Measurements from ENCODE around the gene TPO.
"Not testable (repeated sequence)": the region's sequence is repeated elsewhere in the genome, so short reads cannot be mapped to it uniquely, and the experiment has no call there.

The TPO gene

DNA sequence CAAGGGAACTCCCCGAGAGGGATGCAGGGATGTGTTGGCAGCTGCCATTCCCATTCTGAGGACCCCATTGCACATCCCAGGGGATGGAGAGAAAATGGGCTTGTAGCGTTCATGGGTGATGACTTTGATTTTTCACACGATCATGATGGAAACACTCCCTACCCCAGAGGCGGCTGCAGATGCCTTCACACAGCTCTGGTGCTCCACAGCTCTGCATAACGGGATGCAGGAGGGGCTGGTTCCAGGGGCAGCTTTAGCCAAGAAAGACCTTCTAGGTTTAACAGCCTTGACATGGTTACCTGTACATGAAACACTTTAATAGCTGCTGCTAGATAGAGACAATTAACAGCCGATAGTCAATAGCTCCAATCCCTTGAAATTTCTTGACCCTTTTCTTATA, 88.7 kb downstream of the TPO start:
- DNase-seq (ENCODE audit: low read depth in 2 of 2), result no peak

DNA sequence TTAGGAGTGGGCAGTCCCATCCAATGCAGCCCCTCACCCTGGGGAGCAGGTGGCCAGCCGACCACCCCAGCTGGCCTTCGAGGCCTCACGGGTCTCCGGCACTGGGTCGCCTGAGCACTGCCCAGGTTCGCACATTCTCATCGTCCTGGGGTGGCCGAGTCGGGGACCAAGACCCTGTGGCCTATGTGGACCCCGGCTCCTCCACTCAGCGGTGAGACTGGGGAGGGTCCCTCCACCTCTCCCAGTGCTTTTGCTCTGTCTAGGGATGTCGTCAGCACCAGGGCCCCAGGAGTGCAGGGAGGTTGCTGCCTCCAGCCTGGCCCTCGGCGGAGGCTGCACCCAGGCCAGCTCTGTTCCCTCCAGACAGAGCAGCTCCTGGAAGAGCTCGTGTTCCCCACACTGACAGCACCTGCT, 89.6 kb downstream of the TPO start:
- no peak for DNase-seq (ENCODE audit: low read depth in 2 of 2)

DNA sequence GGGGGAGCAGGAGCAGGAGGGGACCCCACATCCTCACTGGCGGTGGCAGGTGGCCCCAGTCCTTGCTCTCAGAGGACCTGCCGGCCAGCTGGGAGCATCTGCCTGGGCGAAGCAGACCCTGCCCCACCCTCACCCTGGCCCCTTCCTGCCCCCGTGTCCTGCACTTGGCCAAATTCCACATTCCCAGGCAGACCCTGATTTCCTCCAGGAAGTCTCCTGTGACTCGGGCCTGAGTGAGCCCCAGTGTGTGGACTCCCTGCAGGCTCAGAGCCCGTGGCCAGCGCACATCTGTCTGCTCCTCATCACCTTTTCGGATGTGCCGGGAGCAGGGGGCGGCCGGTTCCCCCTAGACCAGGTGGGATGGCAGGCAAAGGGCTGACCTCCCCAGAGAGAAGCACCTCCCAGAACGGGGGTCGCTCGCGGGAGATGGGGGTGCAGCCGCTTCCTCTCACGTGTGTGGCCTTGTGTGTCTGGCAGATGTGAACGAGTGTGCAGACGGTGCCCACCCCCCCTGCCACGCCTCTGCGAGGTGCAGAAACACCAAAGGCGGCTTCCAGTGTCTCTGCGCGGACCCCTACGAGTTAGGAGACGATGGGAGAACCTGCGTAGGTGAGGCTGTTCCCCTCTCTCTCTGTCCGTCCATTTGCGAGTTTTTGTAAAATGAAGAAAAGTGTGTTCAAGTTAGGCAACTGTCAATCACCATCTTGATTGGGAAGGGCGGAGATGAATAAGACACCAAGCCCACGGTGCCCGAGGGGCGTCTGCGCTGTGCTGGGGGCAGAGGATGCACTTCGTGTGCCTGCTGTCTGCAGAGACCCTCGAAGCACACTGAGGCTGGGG, 90.4 kb downstream of the TPO start:
- DNase-seq (ENCODE audit: low read depth in 2 of 2), result no peak

DNA sequence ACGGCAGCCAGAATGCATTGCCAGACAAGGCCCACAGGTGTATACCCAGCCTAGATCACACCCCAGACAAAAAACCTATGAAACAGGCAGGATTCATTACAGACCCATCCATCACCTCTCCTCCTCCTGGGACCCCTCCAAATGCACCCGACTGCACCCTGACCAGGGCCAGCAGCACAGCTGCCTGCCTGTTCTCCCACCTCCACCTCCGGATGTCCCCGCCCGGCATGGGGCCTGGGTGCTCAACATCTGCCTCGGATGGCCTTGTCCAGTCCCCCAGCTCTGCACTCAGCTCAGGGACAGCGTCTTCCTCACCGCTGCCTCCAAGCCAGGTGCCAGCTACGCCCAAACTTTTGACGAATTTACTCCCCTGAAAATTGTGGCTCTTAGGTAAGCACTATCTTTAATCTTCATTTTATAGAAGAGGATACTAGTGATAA, 91.1 kb downstream of the TPO start:
- no peak for DNase-seq (ENCODE audit: low read depth in 2 of 2)

DNA sequence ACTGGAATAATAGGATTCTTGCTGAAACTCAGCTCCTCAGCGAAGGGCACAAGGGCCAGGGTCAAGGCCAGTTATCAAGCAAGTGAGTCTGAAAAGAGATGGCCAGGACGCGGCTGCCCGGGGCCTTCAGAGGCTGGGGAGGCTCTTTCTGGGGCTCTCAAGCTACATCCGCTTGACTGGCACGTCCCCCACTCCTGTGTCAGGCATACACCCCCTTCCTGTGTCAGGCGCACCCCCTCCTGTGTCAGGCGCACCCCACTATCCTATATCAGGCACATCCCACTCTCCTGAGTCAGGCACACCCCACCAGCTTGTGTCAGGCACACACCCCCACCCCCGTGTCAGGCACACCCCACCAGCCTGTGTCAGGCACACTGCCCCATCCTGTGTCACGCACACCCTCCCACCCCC, 91.8 kb downstream of the TPO start:
- no peak for DNase-seq (ENCODE audit: low read depth in 2 of 2)

DNA sequence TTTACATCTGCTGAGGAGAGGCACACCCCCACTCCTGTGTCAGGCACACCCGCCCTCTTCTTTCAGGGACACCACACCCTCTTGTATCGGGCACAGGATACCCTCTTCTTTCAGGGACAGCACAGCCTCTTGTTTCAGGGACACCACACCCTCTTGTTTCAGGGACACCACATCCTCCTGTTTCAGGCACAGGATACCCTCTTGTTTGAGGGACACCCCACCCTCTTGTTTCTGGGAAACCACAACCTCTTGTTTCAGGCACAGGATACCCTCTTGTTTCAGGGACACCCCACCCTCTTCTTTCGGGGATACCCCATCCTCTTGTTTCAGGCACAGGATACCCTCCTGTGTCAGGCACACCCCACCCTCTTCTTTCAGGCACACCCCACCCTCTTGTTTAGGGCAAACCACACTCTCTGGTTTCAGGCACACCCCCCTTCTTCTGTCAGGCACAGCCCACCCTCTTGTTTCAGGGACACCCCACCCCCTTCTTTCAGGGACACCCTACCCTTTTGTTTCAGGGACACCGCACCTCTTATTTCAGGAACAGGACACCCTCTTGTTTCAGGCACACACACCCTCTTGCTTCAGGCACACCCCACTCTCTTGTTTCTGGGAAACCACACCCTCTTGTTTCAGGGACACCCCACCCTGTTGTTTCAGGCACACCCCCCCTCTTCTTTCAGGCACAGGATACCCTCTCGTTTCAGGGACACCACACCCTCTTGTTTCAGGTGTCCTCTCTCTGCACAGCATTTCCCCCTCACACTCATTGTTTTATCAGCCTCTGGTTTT, 96.2 kb downstream of the TPO start:
- no peak for DNase-seq (ENCODE audit: low read depth in 2 of 2)

DNA sequence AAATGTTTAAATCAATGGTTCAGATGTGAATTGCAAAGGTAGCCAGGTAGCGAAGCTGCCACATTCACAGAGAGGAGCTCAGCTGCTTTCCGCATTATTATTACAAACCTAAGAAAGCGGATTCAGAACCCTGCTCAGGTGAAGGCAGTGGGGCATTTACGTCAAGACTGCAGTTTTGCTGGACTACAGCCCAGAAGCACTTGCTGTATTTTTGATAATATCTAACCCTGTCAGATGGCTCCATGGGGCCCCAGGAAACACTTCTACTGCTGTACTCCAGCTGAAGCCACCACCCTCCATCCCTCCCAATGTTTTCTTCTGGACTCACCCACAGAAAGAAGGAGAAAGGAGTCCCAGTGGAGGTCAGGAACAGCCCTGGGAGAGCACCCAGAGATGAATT, 96.9 kb downstream of the TPO start:
- no peak for DNase-seq (ENCODE audit: low read depth in 2 of 2)

DNA sequence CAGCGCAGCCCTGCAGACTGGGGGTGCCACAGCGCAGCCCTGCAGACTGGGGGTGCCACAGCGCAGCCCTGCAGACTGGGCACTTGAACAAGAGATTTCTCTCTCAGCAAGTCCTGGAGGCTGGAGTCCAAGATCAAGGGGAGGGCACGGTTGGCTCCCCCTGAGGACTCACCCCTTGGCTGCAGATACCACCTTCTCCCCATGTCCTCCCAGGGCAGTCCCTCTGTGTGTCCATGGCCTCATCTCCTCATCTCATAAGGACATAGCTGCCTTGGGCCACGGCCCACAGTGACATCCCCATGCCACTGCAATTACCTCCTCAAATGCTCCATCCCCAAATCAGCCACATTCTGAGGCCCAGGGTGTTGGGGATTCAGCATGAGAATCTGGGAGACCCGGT, 98.2 kb downstream of the TPO start:
- DNase-seq (ENCODE audit: low read depth in 2 of 2), result no peak

DNA sequence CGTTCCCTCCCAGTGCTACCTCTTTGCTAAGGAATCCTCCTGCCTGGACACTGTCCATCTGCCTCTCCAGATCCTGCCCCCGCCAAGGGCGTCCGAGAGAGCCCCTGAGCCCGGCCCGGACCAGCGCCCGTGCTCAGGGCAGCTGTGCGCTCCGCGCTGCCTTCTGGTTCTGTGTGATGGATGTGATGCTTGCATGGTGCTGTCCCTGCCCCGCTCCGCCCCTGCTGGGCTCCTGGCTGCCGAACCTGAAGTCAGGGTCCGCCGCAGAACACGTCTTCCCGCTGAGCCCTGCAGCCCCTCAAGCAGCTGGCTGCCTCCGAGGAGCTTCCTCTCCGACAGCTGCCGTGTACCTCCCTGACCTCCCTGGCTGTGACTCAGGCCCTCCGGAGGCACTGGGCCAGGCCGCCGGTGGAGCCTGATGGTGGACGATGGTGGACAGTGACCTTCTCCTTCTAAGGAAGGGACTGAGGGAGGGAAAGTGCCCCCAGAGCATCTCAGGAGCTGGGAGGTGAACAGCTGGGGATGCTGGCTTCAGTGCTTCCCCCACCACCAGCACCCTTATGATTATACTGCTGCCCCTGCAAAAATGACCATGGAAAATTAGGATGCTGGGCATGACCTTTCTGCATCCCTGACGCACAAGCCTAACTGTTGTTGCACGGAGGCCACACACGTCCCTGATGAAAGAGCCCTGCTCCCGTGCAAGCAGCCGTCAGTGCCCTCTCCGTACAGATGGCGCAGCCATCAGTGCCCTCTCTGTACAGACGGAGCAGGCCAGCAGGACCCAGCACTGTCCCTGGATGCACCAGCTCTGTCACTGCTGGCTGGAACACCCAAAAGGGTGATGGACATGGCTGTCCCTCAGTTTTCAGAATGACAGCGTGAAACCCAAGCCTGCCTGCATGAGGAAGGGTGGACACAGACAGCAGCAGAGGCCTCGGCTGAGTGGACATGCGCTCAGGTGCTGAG, 99.3 kb downstream of the TPO start:
- DNase-seq (ENCODE audit: low read depth in 2 of 2), result no peak

DNA sequence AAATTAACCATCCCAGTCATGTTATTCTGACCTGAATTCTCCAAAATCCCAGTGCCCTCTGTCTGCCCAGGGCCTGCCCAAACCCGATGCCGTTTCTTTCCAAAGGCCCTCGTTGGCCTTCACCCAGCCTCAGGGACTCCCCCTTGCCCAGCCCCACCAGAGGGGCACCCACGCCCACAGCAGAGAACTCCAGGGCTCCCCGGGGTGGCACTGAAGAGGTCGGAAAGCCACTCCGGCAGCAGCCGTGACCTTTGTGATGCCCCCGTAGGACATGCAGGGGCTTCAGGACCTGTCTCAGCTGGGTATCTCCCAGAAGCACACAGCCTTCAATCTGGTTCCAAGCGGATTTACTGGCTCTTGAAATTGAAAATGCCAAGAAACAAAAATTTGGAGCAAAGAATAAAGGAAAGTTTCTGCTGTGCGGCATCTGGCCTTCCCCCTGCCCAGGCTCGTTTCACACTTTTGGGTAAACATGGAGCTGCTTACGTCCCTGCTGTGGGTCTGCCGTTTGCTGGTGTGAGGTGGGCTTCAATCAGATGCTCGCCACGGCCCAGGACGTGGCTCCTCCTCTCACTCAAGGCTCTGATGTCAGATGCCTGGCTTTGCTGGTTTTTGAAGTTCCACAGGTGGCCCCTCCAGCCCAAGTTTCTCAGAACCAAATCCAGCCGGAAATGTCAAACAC, 101.3 kb downstream of the TPO start:
- DNase-seq (ENCODE audit: low read depth in 2 of 2), result no peak

DNA sequence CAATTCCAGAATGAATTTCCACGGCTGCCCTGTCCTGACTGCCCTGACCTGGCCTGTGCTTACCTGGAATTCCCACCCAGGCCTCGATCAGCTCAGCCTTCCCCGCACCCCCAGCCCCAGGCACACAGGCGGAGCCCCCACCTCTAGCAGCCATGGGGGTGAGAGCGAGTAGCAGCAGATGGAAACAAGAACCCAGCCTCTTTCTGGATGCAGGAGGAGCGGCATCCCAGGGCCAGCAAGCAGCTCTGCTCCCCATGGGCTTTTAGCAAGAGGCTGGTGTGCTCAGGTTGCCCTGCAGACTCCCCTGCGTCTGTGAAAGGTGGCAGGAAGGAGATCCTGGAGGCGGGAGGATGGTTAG, 101.8 kb downstream of the TPO start:
- no peak for DNase-seq (ENCODE audit: low read depth in 2 of 2)

DNA sequence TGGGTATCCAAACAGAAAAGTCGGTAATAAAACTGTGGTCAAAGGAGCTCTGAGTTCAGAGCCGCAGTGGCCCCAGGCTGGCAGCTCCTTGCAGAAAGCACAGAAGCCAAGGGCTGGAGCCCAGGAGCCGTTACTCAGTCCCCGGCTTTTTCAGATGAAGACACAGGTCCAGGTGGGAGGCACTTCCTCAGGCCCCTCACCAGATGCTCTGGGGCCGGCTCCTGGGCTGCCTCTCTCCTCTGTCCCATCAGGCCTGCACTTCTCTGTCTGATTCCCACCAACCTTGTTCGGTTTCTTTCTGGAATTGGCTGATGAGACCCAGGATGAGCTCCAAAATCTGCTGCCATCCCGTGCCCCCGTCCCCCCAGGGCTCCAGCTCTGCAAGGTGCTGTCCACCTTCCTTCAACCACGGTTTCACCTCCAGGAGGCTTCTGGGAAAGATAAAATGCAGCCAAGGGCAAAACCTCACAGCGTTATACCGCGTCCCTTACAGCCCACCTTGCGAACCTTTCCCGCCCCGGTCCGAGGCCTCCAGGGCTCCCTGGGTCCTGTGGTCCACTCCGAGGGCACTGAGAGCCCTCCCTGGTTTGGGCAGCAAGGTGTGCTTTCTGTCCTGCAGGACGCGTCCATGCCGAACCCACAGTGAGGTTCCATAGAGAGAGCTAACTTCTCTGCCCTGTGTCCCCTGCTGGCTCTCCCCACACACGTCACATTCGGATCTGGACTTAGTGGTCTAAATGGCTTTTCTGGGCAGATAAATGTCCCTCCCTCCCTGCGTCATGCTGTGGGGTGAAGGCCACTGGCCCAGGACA, 102.9 kb downstream of the TPO start:
- DNase-seq (ENCODE audit: low read depth in 2 of 2), result no peak

DNA sequence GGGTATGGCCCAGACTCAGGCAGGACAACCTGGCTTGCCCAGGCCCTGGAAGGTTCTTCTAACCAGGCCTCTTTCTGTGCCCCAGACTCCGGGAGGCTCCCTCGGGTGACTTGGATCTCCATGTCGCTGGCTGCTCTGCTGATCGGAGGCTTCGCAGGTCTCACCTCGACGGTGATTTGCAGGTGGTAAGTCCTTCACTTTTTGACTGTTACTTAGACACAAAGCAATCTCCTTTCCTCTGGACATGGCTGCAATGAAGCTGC, 103.5 kb downstream of the TPO start:
- DNase-seq (ENCODE audit: low read depth in 2 of 2), result no peak

DNA sequence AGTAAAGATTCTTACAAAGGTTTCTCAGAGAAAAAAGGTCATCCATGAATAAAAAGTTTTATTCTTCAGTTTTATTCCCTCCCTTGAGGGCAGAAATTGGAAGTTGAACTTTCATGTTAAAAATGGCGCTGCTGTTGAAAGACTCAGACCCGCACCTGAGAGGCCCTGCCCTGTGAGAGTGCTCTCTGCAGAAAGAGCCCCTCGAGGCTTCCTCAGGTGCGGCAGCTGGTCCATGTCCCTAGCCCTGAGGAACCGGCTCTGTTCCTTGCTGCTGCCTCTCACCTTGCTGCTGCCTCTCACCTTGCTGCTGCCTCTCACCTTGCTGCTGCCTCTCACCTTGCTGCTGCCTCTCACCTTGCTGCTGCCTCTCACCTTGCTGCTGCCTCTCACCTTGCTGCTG, 104.0 kb downstream of the TPO start:
- DNase-seq (ENCODE audit: low read depth in 2 of 2), result not testable (repeated sequence)

DNA sequence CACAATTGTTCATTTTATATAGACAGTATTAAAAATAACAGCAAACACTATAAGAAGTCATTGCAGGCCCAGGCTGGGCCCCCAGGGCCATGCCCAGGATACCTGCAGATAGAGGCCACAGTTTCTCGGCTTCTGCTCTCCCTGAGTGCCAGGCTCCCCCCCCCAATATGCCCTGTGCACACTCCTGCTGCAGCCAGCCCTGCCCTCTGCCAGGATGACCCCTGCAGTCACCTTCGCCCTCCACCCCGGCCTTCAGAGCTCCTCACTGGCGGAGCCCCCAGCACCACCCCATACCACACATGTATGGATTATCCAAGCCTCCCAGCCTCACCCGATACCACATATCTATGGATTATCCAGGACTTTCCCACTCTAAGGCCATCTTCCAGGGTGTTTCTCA, 104.5 kb downstream of the TPO start:
- no peak for DNase-seq (ENCODE audit: low read depth in 2 of 2)

DNA sequence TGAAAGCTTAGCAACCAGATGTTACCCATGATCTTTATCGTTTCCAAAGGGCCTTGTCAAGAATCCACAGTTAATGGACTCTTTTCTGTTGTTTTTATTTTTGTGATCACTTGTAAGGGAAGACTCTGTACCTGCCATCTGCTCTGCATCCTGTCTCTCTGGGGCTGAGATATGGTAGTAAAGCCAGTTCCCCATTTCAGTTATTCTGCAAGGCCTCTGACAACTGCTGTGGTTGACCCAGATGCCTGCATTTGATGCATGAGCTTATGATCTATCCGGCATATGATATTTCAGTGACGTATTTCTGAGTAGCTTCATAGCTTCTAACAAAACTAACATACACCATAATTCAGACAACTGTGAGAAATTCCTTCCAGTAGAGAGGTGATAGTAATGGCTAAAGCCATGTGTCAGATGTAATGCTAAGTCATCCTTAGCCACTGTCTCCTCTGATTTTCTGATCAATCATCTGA, 105.1 kb downstream of the TPO start:
- no peak for DNase-seq (ENCODE audit: low read depth in 2 of 2)

DNA sequence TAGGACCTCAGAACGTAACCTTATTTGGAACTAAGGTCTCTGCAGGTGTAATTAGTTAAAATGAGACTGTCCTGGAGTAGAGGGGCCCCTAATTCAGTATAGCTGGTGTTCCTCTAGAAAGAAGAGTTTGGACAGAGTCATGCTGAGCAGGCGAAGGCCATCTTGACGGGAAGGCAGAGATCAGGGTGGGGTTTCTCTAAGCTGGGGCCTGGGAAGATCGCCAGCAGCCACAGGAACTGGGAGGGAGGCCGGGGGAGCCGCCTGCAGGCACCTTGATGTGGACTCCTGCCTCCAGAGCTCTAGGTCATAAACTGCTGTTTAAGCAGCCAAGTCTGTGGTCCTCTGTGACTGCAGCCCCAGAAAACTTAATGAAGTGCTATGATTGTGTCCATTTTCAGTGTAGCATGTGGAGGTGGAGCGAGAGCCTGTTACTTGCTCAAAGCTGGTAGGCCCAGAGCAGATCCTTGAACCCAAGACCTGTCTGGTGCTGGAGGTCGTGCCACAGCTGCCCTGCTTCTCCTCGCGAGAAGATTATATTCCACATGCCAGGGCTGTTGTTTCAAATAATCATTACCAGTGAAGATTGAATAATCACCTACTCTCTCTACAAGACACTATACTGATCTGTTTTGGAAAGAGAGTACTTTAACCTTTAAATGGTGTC, 105.7 kb downstream of the TPO start:
- DNase-seq (ENCODE audit: low read depth in 2 of 2), result no peak

DNA sequence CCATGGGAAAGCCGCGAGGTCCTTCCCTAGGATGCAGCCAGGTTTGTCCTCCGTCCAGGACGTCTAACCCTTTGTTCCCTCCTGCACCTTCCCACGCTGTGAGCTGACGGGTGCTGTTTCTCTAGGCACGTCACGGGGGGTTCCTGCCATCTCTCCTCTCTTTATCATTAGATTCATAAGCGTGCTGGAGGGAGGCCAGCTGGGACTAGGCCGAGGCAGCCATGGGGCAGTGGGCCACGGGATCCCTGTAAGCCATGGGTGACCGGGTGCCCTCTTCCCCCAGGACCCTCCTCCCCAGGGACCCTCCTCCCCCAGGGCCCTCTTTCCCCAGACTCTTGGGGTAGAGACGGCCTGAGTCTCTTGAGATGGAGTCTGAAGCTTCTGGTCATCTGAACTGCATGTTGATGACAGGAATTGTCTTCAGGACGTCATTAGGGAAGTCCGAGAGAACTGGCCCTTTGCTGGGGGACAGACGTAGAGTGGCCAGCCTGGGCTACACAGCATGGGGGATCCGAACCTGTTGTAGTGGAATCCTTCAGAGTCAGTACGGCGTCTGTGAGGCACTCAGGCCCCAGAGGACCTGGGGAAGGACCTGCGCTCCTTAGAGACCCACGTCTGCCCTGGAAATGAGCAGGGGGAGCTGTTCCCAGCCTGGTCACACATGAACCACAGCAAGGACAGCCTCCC, 108.1 kb downstream of the TPO start:
- DNase-seq (ENCODE audit: low read depth in 2 of 2), result no peak

Data from stimulated activated CD4-positive, alpha-beta T cell treated with anti-CD3 and anti-CD28 coated beads, Interleukin-12 subunit alpha, Interleukin-12 subunit beta, amount 100 ng/mL, for 24 hours (primary cell).